ENCODE measurements around the gene UGT2A1. TPM values are rescaled to one million over a fixed set of nuclear protein-coding genes. Genes with fewer than 3 reads are reported as not detected.

UGT2A1 gene
- total and polyA plus RNA-seq, 8 donors: not detected

GRCh38 chr4:69594382-69594781, 58.7 kb downstream of the UGT2A1 start:
- H3K36me3 ChIP-seq: no peaks in the 10 kb centered on the region
- H3K9me3 ChIP-seq: no peaks in the 10 kb centered on the region
- no peaks in the 10 kb centered on the region for H3K4me1 ChIP-seq
- no peaks in the 10 kb centered on the region for H3K27me3 ChIP-seq
- WGBS, 2 donors: 43 to 45% methylated on average over 4 of the region's 4 CpGs
- H3K27ac ChIP-seq: no peak overlapping the region
- FAIRE-seq: no peak
- no peak for TF ChIP-seq CTCF (IDR thresholded peaks at IDR 0.05)
- no peak for ATAC-seq
- intact Hi-C loops (cut with DNase I): no loop called here
- no peak for DNase-seq
- H3K4me3 ChIP-seq: no peak overlapping the region

- 7 to 20% methylated on average over 1 of the region's 1 CpG for WGBS, 2 donors
- TF ChIP-seq CTCF (IDR thresholded peaks at IDR 0.05): no peak
- Histone ChIP-seq H3K36me3 (no peaks in the 10 kb centered on the region), H3K27ac (no peak overlapping the region), H3K27me3 (no peaks in the 10 kb centered on the region), H3K4me3 (no peak overlapping the region), H3K9me3 (no peaks in the 10 kb centered on the region), H3K4me1 (no peaks in the 10 kb centered on the region)
- ATAC-seq (no peak), FAIRE-seq (no peak), DNase-seq (no peak)
- intact Hi-C loops (cut with DNase I): no loop called here
Observed at GRCh38 chr4:69591364-69591763, 61.7 kb downstream of the UGT2A1 start.

GRCh38 chr4:69589884-69590283, 63.2 kb downstream of the UGT2A1 start:
- no peak for TF ChIP-seq CTCF (IDR thresholded peaks at IDR 0.05)
- H3K27ac ChIP-seq: no peak overlapping the region
- FAIRE-seq (no peak), ATAC-seq (no peak), DNase-seq (no peak)
- H3K27me3 ChIP-seq: no peaks in the 10 kb centered on the region
- no peak overlapping the region for H3K4me3 ChIP-seq
- WGBS, 2 donors: 78 to 94% methylated on average over 1 of the region's 1 CpG
- no peaks in the 10 kb centered on the region for H3K4me1 ChIP-seq
- no peaks in the 10 kb centered on the region for H3K36me3 ChIP-seq
- no peaks in the 10 kb centered on the region for H3K9me3 ChIP-seq
- intact Hi-C loops (cut with DNase I): no loop called here

- WGBS, 2 donors: 75 to 77% methylated on average over 5 of the region's 5 CpGs
- Histone ChIP-seq H3K36me3 (no peaks in the 10 kb centered on the region), H3K27ac (no peak overlapping the region), H3K9me3 (no peaks in the 10 kb centered on the region), H3K27me3 (no peaks in the 10 kb centered on the region), H3K4me1 (no peaks in the 10 kb centered on the region), H3K4me3 (no peak overlapping the region)
- TF ChIP-seq CTCF (IDR thresholded peaks at IDR 0.05): no peak
- intact Hi-C loops (cut with DNase I): no loop called here
- DNase-seq (no peak), ATAC-seq (no peak), FAIRE-seq (no peak)
Observed at GRCh38 chr4:69584135-69584534, 68.9 kb downstream of the UGT2A1 start.

GRCh38 chr4:69583543-69583942, 69.5 kb downstream of the UGT2A1 start:
- Histone ChIP-seq H3K9me3 (no peaks in the 10 kb centered on the region), H3K27me3 (no peaks in the 10 kb centered on the region), H3K27ac (no peak overlapping the region), H3K36me3 (no peaks in the 10 kb centered on the region), H3K4me3 (no peak overlapping the region), H3K4me1 (no peaks in the 10 kb centered on the region)
- DNase-seq (no peak), ATAC-seq (no peak), FAIRE-seq (no peak)
- no peak for TF ChIP-seq CTCF (IDR thresholded peaks at IDR 0.05)
- WGBS, 2 donors: 53 to 66% methylated on average over 2 of the region's 2 CpGs
- intact Hi-C loops (cut with DNase I): no loop called here

All from pancreas (tissue), 10 donors.